ENCODE data around the gene MVD.

DNA sequence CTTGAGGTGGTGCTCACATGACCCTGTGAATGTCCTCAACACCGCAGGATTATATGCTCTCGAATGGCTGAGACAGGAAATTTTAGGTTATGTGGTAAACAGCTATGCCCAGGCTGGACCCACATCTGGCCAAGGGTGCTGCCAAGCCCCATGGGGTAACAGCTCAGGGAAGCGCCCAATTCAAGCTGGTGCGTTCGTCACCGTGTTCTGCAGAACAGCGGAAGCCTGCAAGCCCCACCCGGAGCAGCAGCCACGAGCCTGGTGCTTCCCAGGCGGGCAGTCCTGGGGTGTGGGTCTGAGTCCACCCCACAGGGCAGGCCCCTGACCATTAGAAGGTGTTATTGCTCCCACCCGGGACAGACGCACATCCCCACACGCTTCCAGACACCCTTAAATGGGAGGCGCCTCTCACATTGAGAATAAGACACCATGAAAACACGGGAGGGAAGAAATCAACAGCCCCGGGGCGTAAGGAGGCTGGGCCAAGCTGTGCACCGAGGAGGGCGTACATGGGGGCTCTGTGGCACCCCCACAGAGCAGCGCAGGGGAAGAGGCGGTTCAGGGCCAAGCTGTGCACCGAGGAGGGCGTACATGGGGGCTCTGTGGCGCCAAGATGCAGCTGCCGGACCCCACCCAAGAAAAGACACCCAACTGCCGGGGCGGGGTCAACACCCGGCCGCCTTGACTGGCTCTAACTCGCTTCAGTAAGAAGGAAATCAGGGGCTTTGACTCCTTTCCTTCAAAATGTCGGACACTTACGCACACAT lies 9.1 kb downstream of the MVD start:
- no peak for TF ChIP-seq CTCF (IDR thresholded peaks at IDR 0.05)
- TF ChIP-seq POLR2A (IDR thresholded peaks at IDR 0.05), result no peak
